SU-DHL-6 (cell line): ENCODE data around the gene TRDMT1.

ENCODE experiments used
- H2AFZ ChIP-seq: fragments of 200-600 bp; sonication (generic); 2 replicates; pipeline ENCODE4 v1.6.1; 2014; ENCODE audit warnings: low read depth, mild to moderate bottlenecking, moderate library complexity, mixed read lengths, antibody characterized with exemption, low read length; ENCODE audit not compliant: severe bottlenecking
- H3F3A ChIP-seq: fragments of 200-600 bp; shearing (Covaris generic); 2 replicates; pipeline ENCODE4 v1.6.0; 2016; ENCODE audit warnings: antibody characterized with exemption, mild to moderate bottlenecking; ENCODE audit not compliant: insufficient read depth
- H3K27ac ChIP-seq: fragments of 200-600 bp; sonication (generic); 2 replicates; pipeline ENCODE4 v1.5.1; 2016; ENCODE audit warnings: low read depth, mild to moderate bottlenecking, low read length, moderate library complexity, mixed read lengths
- H3K27me3 ChIP-seq: fragments of 200-600 bp; sonication (generic), shearing (Covaris generic); 2 replicates; pipeline ENCODE4 v1.6.0; 2014; ENCODE audit warnings: mild to moderate bottlenecking, low read length
- H3K36me3 ChIP-seq: fragments of 200-600 bp; sonication (generic); 2 replicates; pipeline ENCODE4 v1.6.1; 2014; ENCODE audit warnings: mild to moderate bottlenecking, low read length, mixed read lengths
- H3K4me2 ChIP-seq: fragments of 300-600, 200-600 bp; shearing (Covaris generic), sonication (generic); 2 replicates; pipeline ENCODE4 v1.6.0; 2014; ENCODE audit warnings: low read length, low read depth, mild to moderate bottlenecking; ENCODE audit not compliant: poor library complexity, severe bottlenecking
- H3K4me3 ChIP-seq: fragments of 200-600 bp; sonication (generic); 2 replicates; pipeline ENCODE4 v1.5.1; 2014; ENCODE audit warnings: antibody characterized with exemption, low read length, mild to moderate bottlenecking, mixed read lengths; ENCODE audit not compliant: insufficient read depth, poor library complexity, severe bottlenecking
- H3K79me2 ChIP-seq: fragments of 200-600 bp; sonication (generic); 2 replicates; pipeline ENCODE4 v1.6.1; 2014; ENCODE audit warnings: mild to moderate bottlenecking, low read length, moderate library complexity; ENCODE audit not compliant: insufficient read depth
- H3K9ac ChIP-seq: fragments of 200-600 bp; sonication (generic); 2 replicates; pipeline ENCODE4 v1.7.0; 2014; ENCODE audit warnings: mild to moderate bottlenecking, low read length
- H3K9me2 ChIP-seq: fragments of 200-600 bp; sonication (generic); replicated peaks from 2 replicates; pipeline ENCODE4 v1.6.1; 2014; ENCODE audit warnings: low read length; ENCODE audit not compliant: insufficient read depth
- H3K9me3 ChIP-seq: fragments of 200-600 bp; sonication (generic); 2 replicates; pipeline ENCODE4 v1.6.1; 2014; ENCODE audit warnings: low read length, mixed read lengths; ENCODE audit not compliant: insufficient read depth
- H4K20me1 ChIP-seq: fragments of 200-600 bp; sonication (generic); 2 replicates; pipeline ENCODE4 v1.6.1; 2014; ENCODE audit warnings: low read depth, mild to moderate bottlenecking, antibody characterized with exemption, low read length, moderate library complexity, mixed read lengths
- CTCF ChIP-seq: fragments of 200-600 bp; sonication (generic); IDR thresholded peaks from one replicate; pipeline ENCODE4 v1.5.1; 2017; ENCODE audit warnings: antibody characterized with exemption, mild to moderate bottlenecking, low read length, moderate library complexity; ENCODE audit not compliant: insufficient read depth, poor library complexity, severe bottlenecking
- EZH2phosphoT487 ChIP-seq: fragments of 200-600 bp; sonication (generic), shearing (Covaris generic); conservative IDR thresholded peaks from 2 replicates; pipeline ENCODE4 v1.6.1; 2018; ENCODE audit warnings: mild to moderate bottlenecking, antibody characterized with exemption, low read length, moderate library complexity, mixed read lengths

The TRDMT1 gene

GRCh38 chr10:17177014-17177413 lies 24.5 kb downstream of the TRDMT1 start:
- no peak overlapping the region for H3K4me3 ChIP-seq
- no peaks in the 10 kb centered on the region for H3K79me2 ChIP-seq
- H3K9me2 ChIP-seq: no peaks in the 10 kb centered on the region
- H4K20me1 ChIP-seq: no peaks in the 10 kb centered on the region
- H3K9ac ChIP-seq: no peak overlapping the region
- no peaks in the 10 kb centered on the region for H3F3A ChIP-seq
- H3K9me3 ChIP-seq: no peaks in the 10 kb centered on the region
- H3K36me3 ChIP-seq: no peaks in the 10 kb centered on the region
- H3K4me2 ChIP-seq: no peak overlapping the region
- no peak overlapping the region for H3K27ac ChIP-seq
- no peaks in the 10 kb centered on the region for H3K27me3 ChIP-seq
- no peak overlapping the region for H2AFZ ChIP-seq
- TF ChIP-seq EZH2phosphoT487 (no peak), CTCF (no peak)

- Histone ChIP-seq H3K79me2 (no peaks in the 10 kb centered on the region), H3K27me3 (no peaks in the 10 kb centered on the region), H3K9me2 (no peaks in the 10 kb centered on the region), H2AFZ (no peak overlapping the region), H3K4me3 (no peak overlapping the region), H3K36me3 (no peaks in the 10 kb centered on the region), H3K9ac (no peak overlapping the region), H3K27ac (no peak overlapping the region), H3F3A (no peaks in the 10 kb centered on the region), H3K9me3 (no peaks in the 10 kb centered on the region), H3K4me2 (no peak overlapping the region), H4K20me1 (no peaks in the 10 kb centered on the region)
- TF ChIP-seq CTCF (no peak), EZH2phosphoT487 (no peak)
Observed at GRCh38 chr10:17176091-17176490, 25.4 kb downstream of the TRDMT1 start.

GRCh38 chr10:17175551-17175950 lies 25.9 kb downstream of the TRDMT1 start:
- no peaks in the 10 kb centered on the region for H4K20me1 ChIP-seq
- no peak overlapping the region for H2AFZ ChIP-seq
- no peaks in the 10 kb centered on the region for H3K9me2 ChIP-seq
- H3K79me2 ChIP-seq: no peaks in the 10 kb centered on the region
- H3K4me3 ChIP-seq: no peak overlapping the region
- H3K9me3 ChIP-seq: no peaks in the 10 kb centered on the region
- no peak overlapping the region for H3K27ac ChIP-seq
- no peak overlapping the region for H3K9ac ChIP-seq
- H3K36me3 ChIP-seq: no peaks in the 10 kb centered on the region
- TF ChIP-seq CTCF: no peak
- TF ChIP-seq EZH2phosphoT487: no peak
- H3K27me3 ChIP-seq: no peaks in the 10 kb centered on the region
- no peaks in the 10 kb centered on the region for H3F3A ChIP-seq
- H3K4me2 ChIP-seq: no peak overlapping the region
